Measurements from ENCODE around the gene UGT1A1.

Gene UGT1A1

DNA sequence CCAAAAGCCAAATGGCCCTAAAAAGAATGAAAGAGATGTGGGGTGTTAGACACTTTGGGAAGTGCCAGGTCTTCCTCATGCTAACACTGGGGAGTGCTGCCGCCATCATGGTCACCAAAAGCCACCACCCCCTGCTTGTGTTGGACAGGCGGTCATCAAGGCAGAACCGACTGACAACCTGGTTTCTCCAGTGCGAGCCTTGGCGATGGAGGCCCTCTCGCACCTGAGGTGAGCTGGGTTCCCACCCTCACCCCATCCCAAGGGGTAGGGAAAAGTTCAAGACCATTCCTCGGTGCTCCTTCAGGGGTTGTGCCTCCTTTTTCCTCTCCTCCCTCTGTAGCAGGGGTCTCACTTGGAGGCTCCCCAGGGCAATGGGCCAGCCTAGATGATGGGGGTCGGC, 51.7 kb downstream of the UGT1A1 start:
- TF ChIP-seq ZNF274 (IDR thresholded peaks at IDR 0.05; ENCODE audit: low read depth, low read length), result no peak
- H3K4me3 ChIP-seq (ENCODE audit: low read length), result no peak overlapping the region

- TF ChIP-seq ZNF274 (IDR thresholded peaks at IDR 0.05; ENCODE audit: low read depth, low read length), result no peak
- no peak overlapping the region for H3K4me3 ChIP-seq (ENCODE audit: low read length)
These were observed 53.4 kb downstream of the UGT1A1 start for GRCh38 chr2:233813236-233814055.

- H3K4me3 ChIP-seq (ENCODE audit: low read length), result no peak overlapping the region
- no peak for TF ChIP-seq ZNF274 (IDR thresholded peaks at IDR 0.05; ENCODE audit: low read depth, low read length)
These were observed 54.2 kb downstream of the UGT1A1 start for GRCh38 chr2:233814056-233814835.

- TF ChIP-seq ZNF274 (IDR thresholded peaks at IDR 0.05; ENCODE audit: low read depth, low read length), result no peak
- no peak overlapping the region for H3K4me3 ChIP-seq (ENCODE audit: low read length)
These were observed 55.8 kb downstream of the UGT1A1 start for GRCh38 chr2:233815861-233816260.

GRCh38 chr2:233816334-233816733, 56.3 kb downstream of the UGT1A1 start:
- no peak for TF ChIP-seq ZNF274 (IDR thresholded peaks at IDR 0.05; ENCODE audit: low read depth, low read length)
- no peak overlapping the region for H3K4me3 ChIP-seq (ENCODE audit: low read length)

DNA sequence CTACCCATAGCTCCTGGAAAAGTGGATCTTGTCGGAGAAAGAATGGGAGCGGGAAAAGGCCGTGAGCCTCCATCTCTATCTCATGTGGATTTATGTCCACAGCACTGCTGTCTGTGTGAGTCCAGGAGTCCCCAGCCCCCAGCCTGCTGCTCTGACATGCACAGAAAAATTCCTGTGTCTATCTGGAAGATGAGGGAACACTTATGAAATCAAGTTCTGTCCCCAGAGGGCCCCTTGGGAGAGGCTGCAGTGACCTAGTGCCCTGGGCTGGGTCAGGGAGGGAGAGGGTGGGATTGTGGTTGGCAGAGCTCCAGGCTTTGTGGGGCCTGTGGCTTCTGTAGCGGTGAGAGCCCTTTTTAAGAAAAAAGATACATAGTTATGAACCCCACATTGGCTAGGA, 56.7 kb downstream of the UGT1A1 start:
- no peak overlapping the region for H3K4me3 ChIP-seq (ENCODE audit: low read length)
- no peak for TF ChIP-seq ZNF274 (IDR thresholded peaks at IDR 0.05; ENCODE audit: low read depth, low read length)

- no peak overlapping the region for H3K4me3 ChIP-seq (ENCODE audit: low read length)
- TF ChIP-seq ZNF274 (IDR thresholded peaks at IDR 0.05; ENCODE audit: low read depth, low read length), result no peak
These were observed 57.4 kb downstream of the UGT1A1 start for GRCh38 chr2:233817361-233817911.

- H3K4me3 ChIP-seq (ENCODE audit: low read length), result no peak overlapping the region
- TF ChIP-seq ZNF274 (IDR thresholded peaks at IDR 0.05; ENCODE audit: low read depth, low read length), result no peak
These were observed 58.0 kb downstream of the UGT1A1 start for GRCh38 chr2:233817995-233818638.

- TF ChIP-seq ZNF274 (IDR thresholded peaks at IDR 0.05; ENCODE audit: low read depth, low read length), result no peak
- H3K4me3 ChIP-seq (ENCODE audit: low read length), result no peak overlapping the region
These were observed 58.9 kb downstream of the UGT1A1 start for GRCh38 chr2:233818639-233819621.

DNA sequence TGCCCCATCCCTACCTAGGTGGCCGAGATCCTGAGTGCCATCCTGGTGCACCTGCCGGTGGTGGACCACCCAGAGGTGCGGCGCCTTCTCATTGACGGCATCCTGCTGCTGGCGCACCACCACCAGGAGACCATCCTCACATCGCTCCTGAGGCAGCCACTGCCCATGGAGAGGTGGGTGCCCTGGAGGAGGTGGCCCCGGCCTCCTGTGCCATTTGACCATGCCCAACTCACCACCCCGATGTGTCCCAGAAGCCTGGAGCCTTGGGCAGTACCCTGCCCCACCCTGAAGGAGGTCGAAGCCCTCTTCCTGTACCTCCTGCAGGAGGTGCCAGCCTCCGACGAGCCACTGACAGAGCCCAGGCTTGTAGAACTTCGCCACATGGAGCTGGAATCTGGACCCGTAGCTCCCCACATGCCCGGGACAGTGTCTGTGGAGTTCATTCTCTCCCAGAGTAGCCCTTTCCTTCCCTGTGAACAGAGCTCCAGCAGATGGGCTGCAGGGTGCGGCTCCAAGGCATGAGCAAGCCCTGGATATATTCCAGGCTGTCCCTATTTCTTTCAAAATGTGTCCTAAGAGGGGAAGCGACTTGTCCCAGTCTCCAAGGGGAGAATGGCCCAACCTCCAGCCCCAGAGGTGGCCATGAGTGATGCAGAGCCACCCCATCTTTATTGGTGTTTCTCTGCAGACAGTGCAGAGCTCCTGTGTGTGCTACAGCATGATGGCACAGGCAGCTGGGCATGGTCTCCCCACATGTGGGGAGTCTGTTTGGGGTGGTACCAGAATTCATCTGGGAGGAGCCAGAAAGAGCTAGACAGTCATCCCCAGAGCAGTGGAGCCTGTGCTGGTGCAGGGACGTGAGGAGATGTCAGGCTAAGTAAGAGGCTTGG, 60.1 kb downstream of the UGT1A1 start:
- TF ChIP-seq ZNF274 (IDR thresholded peaks at IDR 0.05; ENCODE audit: low read depth, low read length), result no peak

DNA sequence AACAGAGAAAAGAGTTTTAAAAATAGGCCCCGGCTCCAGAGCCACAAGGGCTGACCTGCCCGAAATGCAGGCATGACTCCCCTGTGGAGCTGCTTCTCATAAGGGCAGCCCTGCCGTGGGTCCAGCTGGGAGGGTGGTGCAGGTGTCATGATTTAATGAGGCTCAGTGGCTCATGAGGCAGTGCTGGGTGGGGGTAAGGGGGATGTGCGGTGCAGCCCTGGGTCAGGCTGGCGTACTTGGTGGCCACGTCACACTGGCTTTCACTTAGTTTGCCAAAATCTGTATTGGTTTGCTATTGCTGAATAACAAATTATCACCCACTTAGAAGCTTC, 60.7 kb downstream of the UGT1A1 start:
- TF ChIP-seq ZNF274 (IDR thresholded peaks at IDR 0.05; ENCODE audit: low read depth, low read length), result no peak
- no peak overlapping the region for H3K4me3 ChIP-seq (ENCODE audit: low read length)

More for the DNA sequence above, 60.1 kb downstream of the UGT1A1 start:
- H3K4me3 ChIP-seq (ENCODE audit: low read length), result no peak overlapping the region

DNA sequence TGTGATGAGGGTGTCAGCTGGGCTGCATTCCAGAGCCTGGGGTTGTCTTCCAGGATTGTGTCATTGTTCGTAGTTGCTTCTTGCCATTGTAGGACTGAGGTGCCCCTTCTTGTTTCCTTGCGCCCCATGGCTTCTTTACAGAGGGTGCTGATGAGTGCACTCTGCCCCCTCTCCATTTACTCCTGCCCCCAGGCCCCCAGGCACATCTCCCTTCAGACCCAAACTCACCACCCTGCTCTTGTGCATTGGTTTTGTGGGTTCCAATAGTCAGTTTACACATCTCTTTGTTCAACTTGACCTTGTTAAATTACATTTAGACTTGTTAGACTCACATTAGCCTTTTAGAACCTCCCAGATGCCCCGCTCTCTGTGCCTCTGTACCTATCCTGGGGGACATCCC, 61.1 kb downstream of the UGT1A1 start:
- no peak for TF ChIP-seq ZNF274 (IDR thresholded peaks at IDR 0.05; ENCODE audit: low read depth, low read length)
- no peak overlapping the region for H3K4me3 ChIP-seq (ENCODE audit: low read length)
